ENCODE data around the gene RSPH6A. TPM values are rescaled to one million over a fixed set of nuclear protein-coding genes. Genes with fewer than 3 reads are reported as not detected.
A peak's percentile ranks its signal among the peaks of the same experiment; 100 is the strongest.
"Not testable (repeated sequence)": the region's sequence is repeated elsewhere in the genome, so short reads cannot be mapped to it uniquely, and the experiment has no call there.

Gene RSPH6A
- total and polyA plus RNA-seq, 10 donors = 0.13 to 0.41 (median 0.26) TPM; not detected in 6

DNA sequence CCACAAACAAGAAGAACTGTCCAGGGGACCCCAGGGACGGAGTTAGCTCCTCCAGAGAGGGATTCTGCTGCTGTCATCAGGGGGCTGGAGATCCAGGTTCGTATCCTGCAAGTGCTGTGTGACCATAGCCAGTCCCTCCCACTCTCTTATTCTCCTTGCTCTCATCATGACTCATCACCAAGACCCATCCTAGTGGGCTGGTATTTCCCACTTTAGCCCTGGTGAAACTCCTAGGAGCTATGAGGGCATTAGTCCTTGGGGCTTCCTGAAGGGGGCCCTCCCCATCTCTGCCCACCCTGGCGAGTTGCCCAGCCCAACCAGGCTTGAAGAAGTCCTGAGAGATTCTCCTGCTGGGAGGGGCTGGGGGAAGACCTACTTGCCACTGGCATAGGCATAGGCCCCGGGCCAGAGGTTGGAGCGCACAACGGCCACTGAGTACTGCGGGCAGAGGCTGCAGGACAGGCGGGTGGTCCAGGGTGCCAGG lies 15.0 kb downstream of the RSPH6A start:
- H3K36me3 ChIP-seq = no peaks in the 10 kb centered on the region
- no peak for DNase-seq
- no peak for TF ChIP-seq POLR2AphosphoS5 (IDR thresholded peaks at IDR 0.05)
- TF ChIP-seq, protein P1, sequence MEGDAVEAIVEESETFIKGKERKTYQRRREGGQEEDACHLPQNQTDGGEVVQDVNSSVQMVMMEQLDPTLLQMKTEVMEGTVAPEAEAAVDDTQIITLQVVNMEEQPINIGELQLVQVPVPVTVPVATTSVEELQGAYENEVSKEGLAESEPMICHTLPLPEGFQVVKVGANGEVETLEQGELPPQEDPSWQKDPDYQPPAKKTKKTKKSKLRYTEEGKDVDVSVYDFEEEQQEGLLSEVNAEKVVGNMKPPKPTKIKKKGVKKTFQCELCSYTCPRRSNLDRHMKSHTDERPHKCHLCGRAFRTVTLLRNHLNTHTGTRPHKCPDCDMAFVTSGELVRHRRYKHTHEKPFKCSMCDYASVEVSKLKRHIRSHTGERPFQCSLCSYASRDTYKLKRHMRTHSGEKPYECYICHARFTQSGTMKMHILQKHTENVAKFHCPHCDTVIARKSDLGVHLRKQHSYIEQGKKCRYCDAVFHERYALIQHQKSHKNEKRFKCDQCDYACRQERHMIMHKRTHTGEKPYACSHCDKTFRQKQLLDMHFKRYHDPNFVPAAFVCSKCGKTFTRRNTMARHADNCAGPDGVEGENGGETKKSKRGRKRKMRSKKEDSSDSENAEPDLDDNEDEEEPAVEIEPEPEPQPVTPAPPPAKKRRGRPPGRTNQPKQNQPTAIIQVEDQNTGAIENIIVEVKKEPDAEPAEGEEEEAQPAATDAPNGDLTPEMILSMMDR (IDR thresholded peaks at IDR 0.05 in 8 of 11, conservative IDR thresholded peaks at IDR 0.05 in 3 of 11) = no peak
- no peak for TF ChIP-seq POLR2A (IDR thresholded peaks at IDR 0.05)
- H3K27me3 ChIP-seq (replicated peaks in 1 of 7) = peaks cover 0 to 75% (median 4%) of the 10 kb centered on the region in 7 donors
- H3K4me3 ChIP-seq = no peak overlapping the region
- no peaks in the 10 kb centered on the region for H3K9me3 ChIP-seq
- peaks cover 0 to 13% (median 8%) of the 10 kb centered on the region in 6 donors for H3K4me1 ChIP-seq
- 62 to 76% (median 74%) methylated on average over 8 of the region's 8 CpGs for WGBS, 5 donors
- intact Hi-C loops (cut with DNase I; ENCODE audit: low total_unique reads) = no loop called here
- no peak overlapping the region for H3K27ac ChIP-seq

DNA sequence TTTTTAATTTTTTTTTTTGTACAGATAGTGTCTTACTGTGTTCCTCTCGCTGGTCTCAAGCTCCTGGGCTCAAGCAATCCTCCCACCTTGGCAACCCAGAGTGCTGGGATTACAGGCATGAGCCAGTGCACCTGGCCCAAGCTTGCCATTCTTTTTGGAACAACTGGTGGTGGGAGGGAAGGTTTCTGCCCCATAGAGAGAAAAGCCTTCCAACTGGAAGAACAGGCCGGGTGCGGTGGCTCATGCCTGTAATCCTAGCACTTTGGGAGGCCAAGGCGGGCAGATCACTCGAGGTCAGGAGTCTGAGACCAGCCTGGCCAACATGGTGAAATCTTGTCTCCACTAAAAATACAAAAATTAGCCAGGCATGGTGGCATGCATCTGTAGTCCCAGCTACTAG lies 15.6 kb downstream of the RSPH6A start:
- H3K4me3 ChIP-seq; DNase-seq; H3K9me3 ChIP-seq; H3K27ac ChIP-seq; H3K36me3 ChIP-seq; intact Hi-C loops (cut with DNase I; ENCODE audit: low total_unique reads): not testable (repeated sequence)
- Histone ChIP-seq H3K4me1 (peaks cover 0 to 13% (median 8%) of the 10 kb centered on the region in 6 donors), H3K27me3 (replicated peaks in 1 of 7) (peaks cover 0 to 81% (median 4%) of the 10 kb centered on the region in 7 donors)
- 84 to 96% (median 89%) methylated on average over 4 to 5 of the region's 5 CpGs for WGBS, 5 donors

DNA sequence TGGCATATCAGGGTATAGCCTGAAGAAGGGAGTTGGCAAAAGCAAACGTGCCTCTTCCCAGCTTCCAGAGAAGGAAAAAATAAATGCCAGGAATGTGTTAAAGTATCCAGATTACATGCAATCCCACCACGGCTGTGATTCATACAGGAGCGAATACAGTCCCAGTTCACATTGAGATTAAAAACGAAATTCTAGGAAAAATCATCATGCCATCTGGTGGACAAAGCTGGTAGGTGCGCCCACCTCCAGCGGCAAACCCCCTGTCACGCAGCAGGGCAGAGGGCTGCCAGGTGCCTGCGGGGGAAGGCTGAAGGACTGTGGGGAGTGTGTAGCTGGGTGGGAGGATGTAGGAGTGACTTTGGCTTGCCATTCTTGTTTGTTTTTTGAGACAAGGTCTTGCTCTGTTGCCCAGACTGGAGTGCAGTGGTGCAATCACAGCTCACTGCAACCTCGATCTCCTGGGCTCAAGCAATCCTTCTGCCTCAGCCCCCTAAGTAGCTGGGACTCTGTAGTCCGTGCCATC lies 16.1 kb downstream of the RSPH6A start:
- TF ChIP-seq POLR2A (IDR thresholded peaks at IDR 0.05) = no peak
- TF ChIP-seq, protein P1 (IDR thresholded peaks at IDR 0.05 in 8 of 11, conservative IDR thresholded peaks at IDR 0.05 in 3 of 11) = peak; percentile 85 to 95 (median 90)
- peak; percentile 28 to 49 (median 34) for TF ChIP-seq POLR2AphosphoS5 (IDR thresholded peaks at IDR 0.05)
- Histone ChIP-seq H3K27ac (no peak overlapping the region), H3K9me3 (no peaks in the 10 kb centered on the region), H3K36me3 (no peaks in the 10 kb centered on the region), H3K4me1 (peaks cover 0 to 13% (median 8%) of the 10 kb centered on the region in 6 donors), H3K27me3 (replicated peaks in 1 of 7) (peaks cover 0 to 84% (median 4%) of the 10 kb centered on the region in 7 donors), H3K4me3 (no peak overlapping the region)
- WGBS, 5 donors = 5 to 9% (median 9%) methylated on average over 10 of the region's 10 CpGs
- DNase-seq = peak; percentile 82
- intact Hi-C loops (cut with DNase I; ENCODE audit: low total_unique reads) = no loop called here

DNA sequence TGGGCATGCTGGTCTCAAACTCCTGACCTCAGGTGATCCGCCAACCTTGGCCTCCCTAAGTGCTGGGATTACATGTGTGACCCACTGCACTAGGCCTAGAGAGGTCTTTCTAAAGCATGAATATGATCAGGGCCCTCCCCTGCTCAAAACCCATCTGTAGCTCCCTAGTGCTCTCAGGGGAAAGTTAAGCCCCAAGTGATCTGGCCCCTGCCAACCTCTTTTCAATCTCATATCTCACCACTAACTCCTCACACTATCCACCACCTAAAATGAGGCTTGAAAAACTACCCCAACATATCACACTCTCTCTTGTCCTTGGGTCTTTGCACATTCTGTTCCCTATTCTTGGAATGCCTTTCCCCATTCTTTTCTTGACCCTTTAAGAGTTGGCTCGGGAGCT lies 20.5 kb downstream of the RSPH6A start:
- TF ChIP-seq POLR2AphosphoS5 (IDR thresholded peaks at IDR 0.05) = no peak
- TF ChIP-seq, protein P1 (IDR thresholded peaks at IDR 0.05 in 8 of 11, conservative IDR thresholded peaks at IDR 0.05 in 3 of 11) = no peak
- TF ChIP-seq POLR2A (IDR thresholded peaks at IDR 0.05) = no peak
- intact Hi-C loops (cut with DNase I; ENCODE audit: low total_unique reads) = no loop called here
- Histone ChIP-seq H3K27me3 (replicated peaks in 1 of 7) (peaks cover 0 to 76% (median 4%) of the 10 kb centered on the region in 7 donors), H3K9me3 (no peaks in the 10 kb centered on the region), H3K27ac (no peak overlapping the region), H3K4me1 (peaks cover 18 to 51% (median 39%) of the 10 kb centered on the region in 6 donors), H3K36me3 (peaks cover 0 to 14% (median 10%) of the 10 kb centered on the region in 6 donors), H3K4me3 (no peak overlapping the region)
- 60 to 92% (median 77%) methylated on average over 2 of the region's 2 CpGs for WGBS, 5 donors
- DNase-seq = no peak

Measured in spleen (tissue), 11 donors.